HepG2 (cell line): Measurements from ENCODE around the gene PGGT1B. TPM values are rescaled to one million over a fixed set of nuclear protein-coding genes. Genes with fewer than 3 reads are reported as not detected.

ENCODE experiments used
- AFF4 ChIP-seq: sonication (generic); formaldehyde crosslinking; IDR thresholded peaks from 2 replicates; pipeline ENCODE4 v1.4.0; 2020; ENCODE audit warnings: missing genetic modification reagents
- ASH2L ChIP-seq: fragments of 300-600, 200-600 bp; sonication (generic); IDR thresholded peaks from 2 replicates; pipeline ENCODE4 v1.7.0; 2017; ENCODE audit warnings: low read depth, mild to moderate bottlenecking, moderate library complexity, mixed read lengths, low read length; ENCODE audit not compliant: insufficient read length
- CEBPB ChIP-seq: IDR thresholded peaks from 2 replicates; pipeline ENCODE4 v1.6.1; 2011; ENCODE audit warnings: low read depth, low read length, improper control_type of control experiment, borderline replicate concordance
- HMG20A ChIP-seq: IDR thresholded peaks from 2 replicates; pipeline ENCODE4 v1.6.1; 2016; ENCODE audit warnings: borderline replicate concordance
- JUND ChIP-seq: sonication (generic); formaldehyde crosslinking; IDR thresholded peaks from 2 replicates; pipeline ENCODE4 v1.8.0; 2022; ENCODE audit warnings: mild to moderate bottlenecking, missing genetic modification reagents
- KDM1A ChIP-seq: IDR thresholded peaks from 2 replicates; pipeline ENCODE4 v1.6.1; 2016; ENCODE audit warnings: missing compliant biosample characterization
- KLF13 ChIP-seq: sonication (generic); formaldehyde crosslinking; IDR thresholded peaks from 2 replicates; pipeline ENCODE4 v1.4.0; 2020; ENCODE audit warnings: mild to moderate bottlenecking, missing genetic modification reagents
- MXI1 ChIP-seq: IDR thresholded peaks from 3 replicates; pipeline ENCODE4 v1.6.1; 2012; ENCODE audit warnings: low read depth, low read length, inconsistent platforms, borderline replicate concordance
- MYPOP ChIP-seq: sonication (generic); formaldehyde crosslinking; IDR thresholded peaks from 2 replicates; pipeline ENCODE4 v1.8.1; 2023; ENCODE audit warnings: mild to moderate bottlenecking, moderate library complexity, missing genetic modification reagents
- PPARG ChIP-seq: conservative IDR thresholded peaks from 2 replicates; pipeline ENCODE4 v1.6.1; 2016; ENCODE audit warnings: missing biosample characterization, missing genetic modification reagents
- THYN1 ChIP-seq: sonication (generic); formaldehyde crosslinking; IDR thresholded peaks from 2 replicates; pipeline ENCODE4 v1.8.1; 2023; ENCODE audit warnings: low read depth, mild to moderate bottlenecking, moderate library complexity, missing genetic modification reagents, borderline replicate concordance
- ZNF329 ChIP-seq: sonication (generic); formaldehyde crosslinking; IDR thresholded peaks from 2 replicates; pipeline ENCODE4 v1.9.0; 2021; ENCODE audit warnings: low read depth, mild to moderate bottlenecking, missing genetic modification reagents
- ZNF383 ChIP-seq: sonication (generic); formaldehyde crosslinking; IDR thresholded peaks from 2 replicates; pipeline ENCODE4 v1.4.0; 2020; ENCODE audit warnings: missing genetic modification reagents, mild to moderate bottlenecking, borderline replicate concordance
- ZNF557 ChIP-seq: sonication (generic); formaldehyde crosslinking; IDR thresholded peaks from 2 replicates; pipeline ENCODE4 v1.4.0; 2020; ENCODE audit warnings: missing genetic modification reagents
- ZNF687 ChIP-seq: sonication (generic); formaldehyde crosslinking; IDR thresholded peaks from 2 replicates; pipeline ENCODE4 v1.5.1; 2020; ENCODE audit warnings: mild to moderate bottlenecking, missing genetic modification reagents, moderate library complexity
- ZNF7 ChIP-seq: IDR thresholded peaks from 2 replicates; pipeline ENCODE4 v1.6.1; 2016; ENCODE audit warnings: missing biosample characterization, missing genetic modification reagents
- ZNF710 ChIP-seq: sonication (generic); formaldehyde crosslinking; IDR thresholded peaks from 2 replicates; pipeline ENCODE4 v1.5.0; 2020; ENCODE audit warnings: mild to moderate bottlenecking, missing genetic modification reagents, borderline replicate concordance
- ZSCAN29 ChIP-seq: sonication (generic); formaldehyde crosslinking; conservative IDR thresholded peaks from 2 replicates; pipeline ENCODE4 v1.4.0; 2020; ENCODE audit warnings: mild to moderate bottlenecking, missing genetic modification reagents
- polyA plus RNA-seq, 8 experiments: library from polyadenylated mRNA; depleted of rRNA in 3 of 8; stranded (reverse) in 7 of 8; unstranded in 1 of 8; fragments of >200 nt; fragmentation: Illumina TruSeq in 4 of 8; extraction: Trizol in 4 of 8; gene quantifications; 2 replicates each; pipeline versions ENCODE4 v1.2.1 to v1.2.3, GENCODE V29; 2011 to 2016; ENCODE audit warnings: low read depth in 4 of 8, missing spikeins in 1 of 8, mixed read lengths in 1 of 8; ENCODE audit not compliant: insufficient read depth in 1 of 8
- total RNA-seq, 5 experiments: library from RNA; depleted of rRNA; stranded (reverse); fragments of >200 nt; fragmentation: Illumina TruSeq; extraction: Trizol; gene quantifications; 2 replicates each; pipeline ENCODE4 v1.2.3, GENCODE V29; 2016; ENCODE audit warnings: low read depth in 1 of 5

The PGGT1B gene
- total and polyA plus RNA-seq, 2 of the 13 experiments (the other 11 are each of a cell fraction or from before 2014, with no cell fraction given): 2.4 to 42.7 TPM

GRCh38 chr5:115262321-115263077 is at the start of gene PGGT1B (continued):
- TF ChIP-seq ZNF710 (CRISPR knock-in tag): no peak
- no peak for TF ChIP-seq HMG20A (CRISPR knock-in tag)
- peak; percentile 86 for TF ChIP-seq MYPOP
- no peak for TF ChIP-seq KLF13 (CRISPR knock-in tag)
- no peak for TF ChIP-seq THYN1 (CRISPR knock-in tag)
- TF ChIP-seq ZNF687 (CRISPR knock-in tag): peak; percentile 97
- TF ChIP-seq ZNF383 (CRISPR knock-in tag): no peak
- 0 out of 2 replicates have a peak, but pooled peaks have one; percentile 44 for TF ChIP-seq AFF4
- TF ChIP-seq JUND (CRISPR knock-in tag): no peak
- no peak for TF ChIP-seq ZSCAN29 (CRISPR knock-in tag)
- TF ChIP-seq CEBPB: no peak
- TF ChIP-seq ZNF7: no peak
- no peak; the same call in 2 of the 3 replicates for TF ChIP-seq MXI1
- no peak for TF ChIP-seq ZNF557 (CRISPR knock-in tag)
- TF ChIP-seq ZNF329 (CRISPR knock-in tag): 0 out of 2 replicates have a peak, but pooled peaks have one; percentile 46
- no peak for TF ChIP-seq PPARG
- no peak for TF ChIP-seq KDM1A (CRISPR knock-in tag)
- TF ChIP-seq ASH2L: peak; percentile 95
